GM10847 (cell line): ENCODE data around the gene C16orf95.

Experiments used
- POLR2A ChIP-seq: IDR thresholded peaks from 2 replicates; pipeline ENCODE4 v1.6.1; 2011; ENCODE audit not compliant: insufficient read length; ENCODE audit errors: extremely low read depth

The C16orf95 gene

DNA sequence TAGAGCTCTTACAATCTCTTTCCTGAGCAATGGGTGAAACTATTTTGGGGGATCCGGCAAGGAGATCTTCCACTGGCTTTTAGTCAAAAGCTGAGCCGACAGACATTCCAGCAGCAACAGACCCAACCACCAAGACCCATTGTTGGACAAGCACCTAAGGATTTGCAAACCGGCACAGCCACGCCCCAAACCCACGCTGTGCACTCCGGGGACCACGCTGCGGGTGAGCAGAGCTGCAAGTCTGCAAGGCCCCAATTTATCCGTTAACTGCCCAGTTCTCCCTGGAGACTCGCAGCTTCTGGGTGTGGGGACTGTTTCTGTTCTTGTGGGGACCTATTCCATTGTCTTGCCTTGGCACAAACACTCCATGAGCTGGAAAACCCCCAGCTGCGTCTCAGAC is 45.9 kb downstream of the C16orf95 start:
- TF ChIP-seq POLR2A = no peak

DNA sequence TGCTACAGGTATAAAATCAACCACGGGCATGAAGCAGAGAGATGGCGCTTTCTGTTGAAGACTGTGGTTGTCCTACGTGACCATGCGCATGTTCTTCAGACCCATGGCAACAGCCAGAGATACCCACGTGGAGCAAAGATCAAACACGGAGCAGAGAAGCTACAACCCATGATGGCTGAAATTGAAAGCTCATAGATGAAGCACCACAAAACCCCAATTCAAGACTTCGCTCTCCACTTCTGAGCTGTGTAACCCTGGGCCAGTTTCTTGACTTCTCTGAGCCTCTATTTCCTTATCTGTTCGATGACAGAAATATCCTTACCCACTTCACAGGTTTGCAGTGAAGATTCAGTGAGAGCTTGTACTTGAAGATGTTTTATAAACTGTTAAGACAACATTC is 49.6 kb downstream of the C16orf95 start:
- no peak for TF ChIP-seq POLR2A

DNA sequence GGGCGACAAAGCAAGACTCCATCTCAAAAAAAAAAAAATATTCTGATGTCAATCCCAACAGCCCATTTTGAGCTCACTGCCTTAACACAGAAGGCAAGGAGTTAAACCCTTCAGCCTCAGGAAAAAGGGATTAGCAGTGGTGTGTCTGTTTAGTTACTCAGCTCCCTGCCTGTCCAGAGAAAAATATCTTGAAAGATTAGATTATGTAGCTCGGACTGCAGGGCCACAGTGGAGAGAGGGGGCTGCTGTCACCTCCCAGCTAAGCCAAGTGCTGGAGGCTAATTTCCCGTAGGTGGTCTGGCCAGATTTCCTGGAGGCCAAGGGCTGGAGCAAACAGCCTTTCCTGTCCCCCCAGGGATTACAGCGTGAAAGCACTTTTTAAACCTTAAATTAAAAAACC is 50.3 kb downstream of the C16orf95 start:
- no peak for TF ChIP-seq POLR2A

DNA sequence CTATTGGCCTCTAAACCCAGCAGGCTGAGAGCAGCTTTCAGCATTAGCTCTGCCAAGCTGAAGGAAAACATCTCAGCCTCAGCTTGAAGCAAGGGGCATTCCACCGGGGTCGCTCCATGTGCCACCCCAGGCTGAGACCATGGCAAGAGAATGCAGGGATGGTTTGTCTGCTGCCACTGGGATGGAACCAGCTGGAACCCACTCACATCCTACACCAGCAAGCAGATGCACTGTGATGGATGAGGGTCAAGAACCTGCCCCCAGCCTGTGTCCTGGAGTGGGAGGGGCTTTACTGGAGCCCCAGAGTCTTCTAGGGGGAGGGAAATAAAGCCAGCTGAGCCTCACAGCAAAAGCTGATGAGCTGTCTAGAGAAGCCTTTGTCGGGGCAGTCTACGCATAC is 51.9 kb downstream of the C16orf95 start:
- no peak for TF ChIP-seq POLR2A

DNA sequence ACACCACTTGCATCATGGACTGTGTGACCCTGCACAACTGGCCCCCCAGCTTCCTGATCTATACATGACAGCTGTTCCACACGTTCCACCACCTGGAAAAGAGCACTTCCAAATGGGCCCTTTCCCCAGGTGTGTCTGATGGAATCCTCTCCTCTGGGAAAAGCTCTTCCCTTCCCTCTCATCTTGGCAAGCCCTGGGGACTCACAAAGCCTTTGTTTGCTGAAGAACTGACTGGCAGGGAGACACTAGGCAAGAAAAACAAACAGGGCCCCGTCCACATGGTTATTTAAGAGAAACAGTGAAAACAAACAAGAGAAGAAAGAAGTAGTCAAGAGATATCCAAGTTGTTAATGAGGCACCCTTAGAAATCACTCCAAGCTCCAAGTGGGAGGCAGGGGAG is 52.6 kb downstream of the C16orf95 start:
- no peak for TF ChIP-seq POLR2A

DNA sequence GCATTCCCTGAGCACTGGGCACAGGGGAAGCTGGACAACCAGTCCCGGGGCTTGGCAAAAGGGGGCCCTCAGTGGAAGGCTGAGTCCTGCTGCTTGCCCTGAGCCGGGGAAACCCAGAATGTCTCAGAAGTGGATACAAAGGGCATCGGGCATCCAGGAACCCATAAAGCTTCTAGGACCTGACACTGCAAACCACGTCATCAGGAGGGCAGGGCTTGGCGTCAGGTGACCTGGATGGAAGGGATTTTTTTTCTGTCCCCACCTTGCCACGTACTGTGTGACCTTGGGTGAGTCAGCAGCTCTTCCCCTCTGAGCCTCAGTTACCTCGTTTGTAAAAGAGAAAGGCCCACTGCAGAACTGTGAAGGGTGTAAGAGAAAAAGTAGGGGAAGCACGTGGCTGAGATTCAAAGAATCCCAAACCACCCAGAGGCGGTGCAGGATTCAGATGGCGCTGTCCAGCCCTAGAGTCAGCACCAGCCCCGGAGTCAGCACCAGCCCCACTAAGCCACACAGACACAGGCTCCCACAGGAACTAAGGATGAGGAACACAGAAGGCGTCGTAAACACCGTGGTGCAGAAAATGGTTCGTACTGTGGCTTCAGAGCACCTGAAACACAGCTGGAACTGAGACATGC is 53.7 kb downstream of the C16orf95 start:
- no peak for TF ChIP-seq POLR2A

DNA sequence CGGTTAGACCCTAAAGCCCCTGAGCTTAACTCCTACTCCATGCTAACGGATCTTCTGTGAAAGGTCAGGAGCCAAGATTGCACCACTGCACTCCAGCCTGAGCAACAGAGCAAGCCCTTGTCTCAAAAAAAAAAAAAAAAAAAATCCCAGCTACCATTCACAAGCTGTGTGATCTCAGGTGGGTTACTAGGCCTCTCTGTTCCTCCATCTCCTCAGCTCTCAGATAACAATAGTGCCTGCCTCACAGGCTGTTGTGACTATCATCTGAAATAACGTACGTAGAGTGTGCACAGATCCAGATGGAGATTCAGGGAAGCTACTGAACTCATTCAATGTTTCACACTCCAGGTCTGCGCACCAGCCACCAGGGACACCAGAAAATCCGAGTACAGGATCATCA is 57.8 kb downstream of the C16orf95 start:
- no peak for TF ChIP-seq POLR2A

DNA sequence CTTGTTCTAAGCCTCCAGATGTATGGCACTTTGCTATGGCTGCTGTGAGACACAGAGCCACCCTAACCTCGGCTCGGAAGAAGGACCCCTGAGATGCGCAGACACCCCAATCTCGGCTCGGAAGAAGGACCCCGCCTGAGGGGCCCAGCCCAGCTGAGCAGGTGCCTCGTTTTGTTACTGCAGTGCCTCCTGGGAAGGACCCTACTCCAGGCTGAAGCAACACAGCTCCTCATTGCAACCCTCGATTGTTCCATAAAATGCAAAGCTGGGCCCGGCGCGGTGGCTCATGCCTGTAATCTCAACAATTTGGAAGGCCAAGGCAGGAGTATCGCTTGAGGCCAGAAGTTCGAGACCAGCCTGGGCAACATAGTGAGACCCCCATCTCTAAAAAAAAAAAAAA is 61.3 kb downstream of the C16orf95 start:
- TF ChIP-seq POLR2A = no peak

DNA sequence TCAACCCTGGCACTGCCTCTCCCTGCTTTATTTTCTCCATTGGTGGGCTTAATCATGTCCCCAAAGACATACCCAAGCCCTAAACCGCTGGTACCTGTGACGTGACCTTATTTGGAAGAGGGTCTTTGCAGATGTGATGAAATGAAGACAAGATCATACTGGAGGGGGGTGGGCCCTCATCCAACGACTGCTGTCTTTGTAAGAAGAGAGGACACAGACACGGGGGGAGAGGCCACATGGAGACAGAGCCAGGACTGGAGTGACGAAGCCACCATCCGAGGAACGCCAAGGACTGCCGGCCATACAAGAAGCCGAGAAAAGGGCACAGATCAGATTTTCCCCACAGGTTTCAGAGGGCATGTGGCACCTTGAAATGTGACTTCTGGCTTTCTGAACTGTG is 62.5 kb downstream of the C16orf95 start:
- no peak for TF ChIP-seq POLR2A

DNA sequence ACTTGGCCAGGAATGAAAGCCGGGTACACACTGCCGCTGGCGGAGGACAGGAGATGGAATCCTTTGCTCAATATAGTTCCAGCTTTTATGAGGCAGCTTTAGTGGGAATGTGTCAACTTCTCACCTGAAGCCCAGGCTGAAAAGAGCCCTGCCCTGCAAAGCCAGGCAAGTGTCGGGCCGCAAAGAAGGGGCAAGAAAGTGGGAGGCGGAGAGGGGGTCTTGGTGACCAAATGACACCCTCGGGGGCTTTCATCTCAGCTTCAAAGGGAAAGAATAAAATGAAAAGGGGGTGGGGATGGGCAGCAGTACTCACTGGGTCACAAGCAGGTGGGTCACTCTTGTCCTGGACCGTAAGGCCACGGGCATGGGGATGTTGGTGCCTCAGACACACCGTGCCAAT is 62.9 kb downstream of the C16orf95 start:
- TF ChIP-seq POLR2A = no peak

DNA sequence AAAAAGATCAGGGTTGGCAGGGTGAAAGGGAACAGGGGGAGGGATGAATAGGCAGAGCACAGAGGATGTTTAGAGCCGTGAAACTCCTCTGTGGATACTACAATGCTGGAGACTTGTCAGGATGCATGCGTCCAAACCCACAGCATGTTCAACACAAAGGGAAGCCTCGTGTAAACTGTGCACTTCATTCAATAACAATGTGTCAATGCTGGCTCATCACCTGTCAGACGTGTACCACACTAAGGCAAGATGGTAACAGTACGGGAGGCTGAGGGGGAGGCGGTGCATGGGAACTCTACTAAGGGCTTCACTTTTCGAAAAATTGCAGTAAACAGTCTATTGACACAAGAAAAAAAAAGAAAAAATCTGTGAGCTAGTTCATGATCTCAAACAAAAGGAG is 63.7 kb downstream of the C16orf95 start:
- TF ChIP-seq POLR2A = no peak
